DND-41 (cell line): ENCODE data around the gene GLB1L.

Source experiments
- ATAC-seq: fragments of 200-7000 bp; cut with Tn5 transposase; 3 replicates; pipeline ENCODE4 v1.9.1; 2021; ENCODE audit warnings: low read depth; ENCODE audit not compliant: insufficient read depth
- DNase-seq: peaks from one replicate; pipeline ENCODE4 v3.0.0-alpha.2; 2020
- H2AFZ ChIP-seq: 2 replicates; pipeline ENCODE4 v1.6.0; 2012; ENCODE audit warnings: low read depth, low read length
- H3K27ac ChIP-seq: 2 replicates; pipeline ENCODE4 v1.5.1; 2012; ENCODE audit warnings: low read length, inconsistent platforms
- H3K27me3 ChIP-seq: fragments of 200-600 bp; sonication (generic); 2 replicates; pipeline ENCODE4 v1.6.0; 2012; ENCODE audit warnings: low read length, mild to moderate bottlenecking, inconsistent platforms; ENCODE audit not compliant: insufficient read depth, poor library complexity
- H3K36me3 ChIP-seq: 2 replicates; pipeline ENCODE4 v1.5.1; 2012; ENCODE audit warnings: low read length, inconsistent platforms; ENCODE audit not compliant: insufficient read depth
- H3K4me1 ChIP-seq: 2 replicates; pipeline ENCODE4 v1.5.1; 2012; ENCODE audit warnings: mild to moderate bottlenecking, low read length; ENCODE audit not compliant: insufficient read depth
- H3K4me2 ChIP-seq: 2 replicates; pipeline ENCODE4 v1.6.0; 2012; ENCODE audit warnings: mild to moderate bottlenecking, moderate library complexity, low read length, inconsistent platforms; ENCODE audit not compliant: insufficient read depth
- H3K4me3 ChIP-seq, 2 experiments: fragments of 200-600 bp in 1 of 2; shearing (Covaris generic) in 1 of 2; 2 replicates each; pipeline ENCODE4 v1.5.1; 2012 to 2016; ENCODE audit warnings: inconsistent platforms in 2 of 2, low read length in 2 of 2, mild to moderate bottlenecking in 2 of 2, low read depth in 1 of 2, moderate library complexity in 1 of 2
- H3K79me2 ChIP-seq: 2 replicates; pipeline ENCODE4 v1.6.0; 2012; ENCODE audit warnings: low read length, inconsistent platforms; ENCODE audit not compliant: insufficient read depth
- H3K9ac ChIP-seq: 2 replicates; pipeline ENCODE4 v1.6.0; 2012; ENCODE audit warnings: low read depth, mild to moderate bottlenecking, inconsistent platforms, low read length, moderate library complexity
- H3K9me3 ChIP-seq: 2 replicates; pipeline ENCODE4 v1.5.1; 2012; ENCODE audit warnings: low read length, moderate library complexity, mild to moderate bottlenecking, inconsistent platforms; ENCODE audit not compliant: insufficient read depth, severe bottlenecking
- H4K20me1 ChIP-seq: 2 replicates; pipeline ENCODE4 v1.6.0; 2012; ENCODE audit warnings: low read length; ENCODE audit not compliant: insufficient read depth
- CTCF ChIP-seq: IDR thresholded peaks from 2 replicates; pipeline ENCODE4 v1.5.1; 2012; ENCODE audit warnings: borderline replicate concordance, low read length, moderate library complexity, mild to moderate bottlenecking; ENCODE audit not compliant: poor library complexity, severe bottlenecking; ENCODE audit errors: extremely low read depth
- EZH2 ChIP-seq: IDR thresholded peaks from 3 replicates; pipeline ENCODE4 v1.6.1; 2012; ENCODE audit warnings: borderline replicate concordance, low read depth, mild to moderate bottlenecking, moderate library complexity, low read length, inconsistent platforms; ENCODE audit not compliant: severe bottlenecking

Gene GLB1L

DNA sequence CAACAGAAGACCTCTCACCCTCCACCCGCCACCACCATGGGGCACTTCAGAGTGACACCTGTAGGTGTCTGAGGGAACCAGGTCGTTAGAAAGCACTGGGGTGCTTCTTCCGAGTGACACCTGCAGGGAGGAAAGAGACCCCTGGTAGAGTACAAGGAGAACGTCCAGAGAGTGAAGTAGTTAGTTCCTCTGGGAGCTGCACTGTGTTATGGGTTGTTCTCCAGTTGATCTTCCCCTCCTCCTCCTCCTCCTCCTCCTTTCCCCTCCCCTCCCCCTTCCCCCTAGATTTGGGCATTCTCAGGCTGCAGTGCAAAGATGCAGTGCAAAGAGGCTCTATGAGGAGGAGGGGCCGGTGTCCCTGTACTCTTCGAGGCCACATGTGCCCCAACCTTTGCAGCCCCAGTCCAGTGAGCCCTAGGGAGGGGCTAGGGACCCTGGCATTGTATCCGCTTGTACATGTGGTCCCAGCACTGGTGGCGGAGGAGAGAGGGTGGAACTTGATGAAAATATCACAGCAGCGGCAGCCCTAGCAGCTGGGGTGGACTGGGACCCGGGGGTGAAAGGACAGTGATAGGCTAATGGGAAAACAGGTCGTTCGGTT is 34.8 kb upstream of the GLB1L start:
- peak overlapping the region; percentile 53 for H2AFZ ChIP-seq
- no peaks in the 10 kb centered on the region for H3K27me3 ChIP-seq
- peak overlapping the region; percentile 64 for H3K9ac ChIP-seq
- peak overlapping the region; percentile 57; the same call in 1 of the 2 replicates for H3K27ac ChIP-seq
- H3K79me2 ChIP-seq, result no peaks in the 10 kb centered on the region
- H3K4me2 ChIP-seq, result peak overlapping the region; percentile 96
- TF ChIP-seq EZH2 (no peak), CTCF (peak; percentile 45)
- H3K9me3 ChIP-seq, result no peaks in the 10 kb centered on the region
- H3K4me1 ChIP-seq, result peaks cover 27% of the 10 kb centered on the region
- DNase-seq (no peak), ATAC-seq (no peak)
- 0 out of 2 replicates have a peak, but pooled peaks cover 8% of the 10 kb centered on the region for H3K36me3 ChIP-seq
- H3K4me3 ChIP-seq, result peak overlapping the region; percentile 25 to 60; a peak in 3 of 4 replicates
- peaks cover 4% of the 10 kb centered on the region for H4K20me1 ChIP-seq

- Histone ChIP-seq H3K4me2 (peak within 1 kb of the TSS; percentile 96), H3K36me3 (0 out of 2 replicates have a peak, but pooled peaks cover 4% of the 10 kb centered on the region), H3K4me1 (peaks cover 27% of the 10 kb centered on the region), H3K27ac (peak within 1 kb of the TSS; percentile 61), H3K9me3 (no peaks in the 10 kb centered on the region), H3K4me3 (peak within 1 kb of the TSS; percentile 25 to 60; a peak in 3 of 4 replicates), H3K9ac (peak within 1 kb of the TSS; percentile 64), H3K27me3 (no peaks in the 10 kb centered on the region), H3K79me2 (no peaks in the 10 kb centered on the region), H2AFZ (peak within 1 kb of the TSS; percentile 54), H4K20me1 (peaks cover 4% of the 10 kb centered on the region; the same call in 1 of the 2 replicates)
- TF ChIP-seq CTCF, result no peak
- TF ChIP-seq EZH2, result no peak
- ATAC-seq (peak; percentile 95), DNase-seq (peak; percentile 98)
These were observed 34.1 kb upstream of the GLB1L start, which contains the start of gene DNAJB2 for GRCh38 chr2:219279151-219279915. Gene DNAJB2, plus strand, starts transcription at chr2:219279366. Its CDS starts 468 bp downstream, at chr2:219279834.

- peaks cover 4% of the 10 kb centered on the region; the same call in 1 of the 2 replicates for H4K20me1 ChIP-seq
- peaks cover 27% of the 10 kb centered on the region for H3K4me1 ChIP-seq
- H3K4me2 ChIP-seq, result peak overlapping the region; percentile 96
- peak overlapping the region; percentile 19 to 60; a peak in 3 of 4 replicates for H3K4me3 ChIP-seq
- no peak for DNase-seq
- H3K9ac ChIP-seq, result peak overlapping the region; percentile 64; the same call in 1 of the 2 replicates
- H3K79me2 ChIP-seq, result no peaks in the 10 kb centered on the region
- no peak; the same call in 2 of the 3 replicates for ATAC-seq
- no peak for TF ChIP-seq EZH2
- TF ChIP-seq CTCF, result no peak
- 0 out of 2 replicates have a peak, but pooled peaks cover 2% of the 10 kb centered on the region for H3K36me3 ChIP-seq
- H3K27ac ChIP-seq, result peak overlapping the region; percentile 61; the same call in 1 of the 2 replicates
- no peaks in the 10 kb centered on the region for H3K9me3 ChIP-seq
- H2AFZ ChIP-seq, result peak overlapping the region; percentile 54; the same call in 1 of the 2 replicates
- H3K27me3 ChIP-seq, result no peaks in the 10 kb centered on the region
These were observed 33.5 kb upstream of the GLB1L start for GRCh38 chr2:219278655-219279150.
